GM15510 (cell line): ENCODE data around the gene APBA1.

Experiments used
- POLR2A ChIP-seq: IDR thresholded peaks from 3 replicates; pipeline ENCODE4 v1.6.1; 2011; ENCODE audit warnings: borderline replicate concordance; ENCODE audit not compliant: insufficient read length; ENCODE audit errors: extremely low read depth

Gene APBA1

GRCh38 chr9:69500896-69501295, 171.3 kb downstream of the APBA1 start:
- TF ChIP-seq POLR2A: no peak

- TF ChIP-seq POLR2A: no peak
Observed at GRCh38 chr9:69499959-69500358, 172.2 kb downstream of the APBA1 start.

GRCh38 chr9:69499407-69499806, 172.8 kb downstream of the APBA1 start:
- TF ChIP-seq POLR2A: no peak

- no peak for TF ChIP-seq POLR2A
Observed at GRCh38 chr9:69498470-69498869, 173.7 kb downstream of the APBA1 start.

- TF ChIP-seq POLR2A: no peak
Observed at GRCh38 chr9:69497816-69498215, 174.4 kb downstream of the APBA1 start.

GRCh38 chr9:69496846-69497450, 175.2 kb downstream of the APBA1 start:
- no peak for TF ChIP-seq POLR2A

- TF ChIP-seq POLR2A: no peak
Observed at GRCh38 chr9:69495296-69495695, 176.9 kb downstream of the APBA1 start.

- no peak for TF ChIP-seq POLR2A
Observed at GRCh38 chr9:69494763-69495162, 177.4 kb downstream of the APBA1 start.

GRCh38 chr9:69494208-69494607, 178.0 kb downstream of the APBA1 start:
- TF ChIP-seq POLR2A: no peak

- TF ChIP-seq POLR2A: no peak
Observed at GRCh38 chr9:69486498-69486897, 185.7 kb downstream of the APBA1 start.

GRCh38 chr9:69485466-69485865, 186.7 kb downstream of the APBA1 start:
- TF ChIP-seq POLR2A: no peak

GRCh38 chr9:69483886-69484422, 188.2 kb downstream of the APBA1 start:
- no peak for TF ChIP-seq POLR2A

- TF ChIP-seq POLR2A: no peak
Observed at GRCh38 chr9:69476797-69477196, 195.4 kb downstream of the APBA1 start.

GRCh38 chr9:69476016-69476415, 196.2 kb downstream of the APBA1 start:
- TF ChIP-seq POLR2A: no peak

GRCh38 chr9:69474821-69475220, 197.3 kb downstream of the APBA1 start:
- TF ChIP-seq POLR2A: no peak

- TF ChIP-seq POLR2A: no peak
Observed at GRCh38 chr9:69472101-69472620, 200.0 kb downstream of the APBA1 start.
